Osteocyte (in vitro differentiated cells): Measurements from ENCODE around the gene SEMA4G. TPM values are rescaled to one million over a fixed set of nuclear protein-coding genes. Genes with fewer than 3 reads are reported as not detected.

Experiments used
- DNase-seq: peaks from one replicate; pipeline ENCODE4 v3.0.0; 2021; ENCODE audit warnings: mixed read lengths; ENCODE audit not compliant: unreplicated experiment; ENCODE audit errors: extremely low spot score
- H3K27ac Mint-ChIP-seq: one replicate; pipeline ENCODE4 v1.8.0; 2021; ENCODE audit warnings: mild to moderate bottlenecking, mixed read lengths; ENCODE audit not compliant: unreplicated experiment
- H3K27me3 Mint-ChIP-seq: one replicate; pipeline ENCODE4 v1.8.0; 2021; ENCODE audit warnings: mixed read lengths; ENCODE audit not compliant: unreplicated experiment
- H3K36me3 Mint-ChIP-seq: one replicate; pipeline ENCODE4 v1.8.0; 2021; ENCODE audit warnings: mixed read lengths; ENCODE audit not compliant: unreplicated experiment
- H3K4me1 Mint-ChIP-seq: one replicate; pipeline ENCODE4 v1.8.0; 2021; ENCODE audit warnings: mixed read lengths; ENCODE audit not compliant: unreplicated experiment
- H3K4me3 Mint-ChIP-seq: one replicate; pipeline ENCODE4 v1.8.0; 2021; ENCODE audit warnings: mild to moderate bottlenecking, moderate library complexity, mixed read lengths; ENCODE audit not compliant: unreplicated experiment
- H3K9me3 Mint-ChIP-seq: one replicate; pipeline ENCODE4 v1.8.0; 2021; ENCODE audit warnings: mixed read lengths; ENCODE audit not compliant: unreplicated experiment
- total RNA-seq: library from RNA; stranded (reverse); gene quantifications from 2 replicates; pipeline ENCODE4 v1.2.1, GENCODE V29; 2021
- TF ChIP-seq, protein P1 (sequence below): fragments of 200-600 bp; sonication (generic); IDR thresholded peaks from 2 replicates; pipeline ENCODE4 v1.5.0; 2021; ENCODE audit warnings: antibody characterized with exemption, mild to moderate bottlenecking, moderate library complexity

The SEMA4G gene
- total RNA-seq, 1 donor from 2014 or later: 7.1 TPM

DNA sequence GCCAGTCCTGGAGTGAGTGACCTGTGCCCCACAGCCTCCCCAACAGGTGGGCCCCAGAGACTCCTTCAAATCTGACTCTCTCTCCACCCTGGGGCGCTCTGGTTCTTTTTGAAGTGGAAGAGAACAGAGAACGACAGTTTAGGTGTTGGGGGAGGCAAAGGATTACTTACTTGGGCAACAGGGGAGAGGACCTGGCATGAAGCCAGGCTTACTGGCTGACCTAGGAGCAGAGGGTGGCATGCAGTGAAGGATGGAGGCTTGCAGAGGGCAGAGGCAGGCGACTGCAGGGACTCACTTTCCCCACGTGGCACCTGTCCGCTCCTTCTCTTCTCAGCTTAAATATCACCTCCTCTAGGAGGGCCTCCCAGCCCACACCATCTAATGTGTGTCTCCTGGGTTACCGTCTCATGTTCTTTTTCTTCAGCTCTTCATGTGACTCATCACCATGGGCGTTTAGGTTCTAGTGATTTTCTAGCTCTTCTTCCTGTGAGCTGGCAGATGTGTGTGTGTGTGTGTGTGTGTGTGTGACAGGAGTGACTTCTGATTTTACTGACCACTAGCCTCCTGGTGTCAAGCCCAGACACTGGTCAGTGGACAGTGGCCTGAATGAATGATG lies 45.8 kb downstream of the SEMA4G start:
- Mint-ChIP-seq H3K4me3 (no peak overlapping the region), H3K27me3 (no peaks in the 10 kb centered on the region), H3K36me3 (no peaks in the 10 kb centered on the region), H3K4me1 (peaks cover 34% of the 10 kb centered on the region), H3K9me3 (no peaks in the 10 kb centered on the region), H3K27ac (no peak overlapping the region)
- DNase-seq: no peak
- TF ChIP-seq, protein P1, sequence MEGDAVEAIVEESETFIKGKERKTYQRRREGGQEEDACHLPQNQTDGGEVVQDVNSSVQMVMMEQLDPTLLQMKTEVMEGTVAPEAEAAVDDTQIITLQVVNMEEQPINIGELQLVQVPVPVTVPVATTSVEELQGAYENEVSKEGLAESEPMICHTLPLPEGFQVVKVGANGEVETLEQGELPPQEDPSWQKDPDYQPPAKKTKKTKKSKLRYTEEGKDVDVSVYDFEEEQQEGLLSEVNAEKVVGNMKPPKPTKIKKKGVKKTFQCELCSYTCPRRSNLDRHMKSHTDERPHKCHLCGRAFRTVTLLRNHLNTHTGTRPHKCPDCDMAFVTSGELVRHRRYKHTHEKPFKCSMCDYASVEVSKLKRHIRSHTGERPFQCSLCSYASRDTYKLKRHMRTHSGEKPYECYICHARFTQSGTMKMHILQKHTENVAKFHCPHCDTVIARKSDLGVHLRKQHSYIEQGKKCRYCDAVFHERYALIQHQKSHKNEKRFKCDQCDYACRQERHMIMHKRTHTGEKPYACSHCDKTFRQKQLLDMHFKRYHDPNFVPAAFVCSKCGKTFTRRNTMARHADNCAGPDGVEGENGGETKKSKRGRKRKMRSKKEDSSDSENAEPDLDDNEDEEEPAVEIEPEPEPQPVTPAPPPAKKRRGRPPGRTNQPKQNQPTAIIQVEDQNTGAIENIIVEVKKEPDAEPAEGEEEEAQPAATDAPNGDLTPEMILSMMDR: no peak

DNA sequence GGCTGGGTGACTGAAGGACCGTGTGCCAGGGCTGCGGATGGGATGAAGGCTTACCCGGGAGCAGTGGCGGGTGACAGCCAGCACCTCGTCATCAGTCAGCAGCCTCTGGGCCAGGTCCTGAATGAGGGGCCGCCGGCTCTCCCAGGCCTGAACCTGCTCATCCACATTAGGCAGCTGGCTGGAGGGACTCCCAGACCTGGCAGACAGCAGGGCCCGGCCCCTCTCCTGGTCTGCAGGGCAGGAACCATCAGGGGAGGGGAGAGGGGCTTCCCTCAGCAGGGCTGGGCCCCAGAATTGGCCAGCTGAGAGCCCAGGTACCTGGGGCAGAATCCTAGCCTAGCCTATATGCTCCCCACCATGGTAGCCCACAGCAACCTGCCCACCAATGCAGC lies 46.3 kb downstream of the SEMA4G start:
- TF ChIP-seq, protein P1: no peak
- Mint-ChIP-seq H3K9me3 (no peaks in the 10 kb centered on the region), H3K36me3 (no peaks in the 10 kb centered on the region), H3K4me1 (peaks cover 34% of the 10 kb centered on the region), H3K27me3 (no peaks in the 10 kb centered on the region), H3K27ac (no peak overlapping the region), H3K4me3 (no peak overlapping the region)
- no peak for DNase-seq

- TF ChIP-seq, protein P1: no peak
- Mint-ChIP-seq H3K36me3 (no peaks in the 10 kb centered on the region), H3K27ac (no peak overlapping the region), H3K27me3 (no peaks in the 10 kb centered on the region), H3K4me1 (peaks cover 34% of the 10 kb centered on the region), H3K9me3 (no peaks in the 10 kb centered on the region), H3K4me3 (no peak overlapping the region)
- DNase-seq: no peak
Observed at GRCh38 chr10:101016814-101017213, 47.5 kb downstream of the SEMA4G start.

- no peak overlapping the region for H3K27ac Mint-ChIP-seq
- H3K27me3 Mint-ChIP-seq: no peaks in the 10 kb centered on the region
- DNase-seq: no peak
- H3K4me1 Mint-ChIP-seq: peaks cover 27% of the 10 kb centered on the region
- no peaks in the 10 kb centered on the region for H3K9me3 Mint-ChIP-seq
- no peaks in the 10 kb centered on the region for H3K36me3 Mint-ChIP-seq
- TF ChIP-seq, protein P1: no peak
- no peak overlapping the region for H3K4me3 Mint-ChIP-seq
Observed at GRCh38 chr10:101018118-101018599, 48.9 kb downstream of the SEMA4G start.

- TF ChIP-seq, protein P1: peak; percentile 83
- Mint-ChIP-seq H3K36me3 (no peaks in the 10 kb centered on the region), H3K9me3 (no peaks in the 10 kb centered on the region), H3K27ac (no peak overlapping the region), H3K27me3 (no peaks in the 10 kb centered on the region), H3K4me1 (peaks cover 22% of the 10 kb centered on the region), H3K4me3 (no peak overlapping the region)
- peak; percentile 94 for DNase-seq
Observed at GRCh38 chr10:101018600-101019439, 49.5 kb downstream of the SEMA4G start.
